GM23338 (cell line): ENCODE measurements around the gene CYP11A1. TPM values are rescaled to one million over a fixed set of nuclear protein-coding genes. Genes with fewer than 3 reads are reported as not detected.

Source experiments
- ATAC-seq: fragments of 200-7000 bp; cut with Tn5 transposase; 3 replicates; pipeline ENCODE4 v1.9.1; 2020
- DNase-seq: peaks from one replicate; pipeline ENCODE4 v3.0.0-alpha.2; 2015; ENCODE audit warnings: low spot score
- H2AFZ ChIP-seq: fragments of 200-600 bp; sonication (generic); 2 replicates; pipeline ENCODE4 v1.8.0; 2016; ENCODE audit warnings: antibody characterized with exemption, mild to moderate bottlenecking, moderate library complexity
- H3F3A ChIP-seq: fragments of 200-600 bp; sonication (generic); replicated peaks from 2 replicates; pipeline ENCODE4 v1.8.0; 2017; ENCODE audit warnings: antibody characterized with exemption, mixed run types, low read depth
- H3K27ac ChIP-seq: fragments of 200-600 bp; sonication (generic); 2 replicates; pipeline ENCODE4 v1.6.1; 2016; ENCODE audit warnings: low read depth
- H3K27me3 ChIP-seq: fragments of 200-600 bp; sonication (generic); 2 replicates; pipeline ENCODE4 v1.8.0; 2016; ENCODE audit warnings: mild to moderate bottlenecking, mixed run types, moderate library complexity; ENCODE audit not compliant: insufficient read depth
- H3K36me3 ChIP-seq: fragments of 200-600 bp; sonication (generic); 2 replicates; pipeline ENCODE4 v1.8.0; 2016; ENCODE audit warnings: mild to moderate bottlenecking; ENCODE audit not compliant: insufficient read depth
- H3K4me1 ChIP-seq: fragments of 200-600 bp; sonication (generic); 2 replicates; pipeline ENCODE4 v1.8.0; 2016; ENCODE audit warnings: mild to moderate bottlenecking, moderate library complexity; ENCODE audit not compliant: insufficient read depth
- H3K4me2 ChIP-seq: fragments of 200-600 bp; sonication (generic); 2 replicates; pipeline ENCODE4 v1.7.1; 2017; ENCODE audit warnings: mixed run types
- H3K4me3 ChIP-seq: fragments of 200-600 bp; sonication (generic); 2 replicates; pipeline ENCODE4 v1.6.1; 2016; ENCODE audit warnings: mixed run types
- H3K79me2 ChIP-seq: fragments of 200-600 bp; sonication (generic); replicated peaks from 2 replicates; pipeline ENCODE4 v1.8.0; 2017; ENCODE audit warnings: mild to moderate bottlenecking; ENCODE audit not compliant: insufficient read depth
- H3K9me2 ChIP-seq: fragments of 200-600 bp; sonication (generic); 2 replicates; pipeline ENCODE4 v1.8.0; 2017; ENCODE audit not compliant: insufficient read depth
- H4K20me1 ChIP-seq: fragments of 200-600 bp; sonication (generic); replicated peaks from 2 replicates; pipeline ENCODE4 v1.8.0; 2017; ENCODE audit warnings: mild to moderate bottlenecking; ENCODE audit not compliant: insufficient read depth
- H3K27ac Mint-ChIP-seq: 2 replicates; pipeline ENCODE4 v1.8.0; 2020; ENCODE audit warnings: inconsistent platforms, mild to moderate bottlenecking, moderate library complexity, mixed read lengths
- H3K27me3 Mint-ChIP-seq: 3 replicates; pipeline ENCODE4 v1.8.0; 2022; ENCODE audit warnings: low read depth, mild to moderate bottlenecking, moderate library complexity, mixed read lengths, inconsistent platforms; ENCODE audit not compliant: insufficient read depth, poor library complexity
- H3K36me3 Mint-ChIP-seq: 3 replicates; pipeline ENCODE4 v1.8.0; 2021; ENCODE audit warnings: low read depth, mild to moderate bottlenecking, inconsistent platforms, moderate library complexity, mixed read lengths
- H3K4me1 Mint-ChIP-seq: 3 replicates; pipeline ENCODE4 v1.8.0; 2020; ENCODE audit warnings: mild to moderate bottlenecking, inconsistent platforms, mixed read lengths
- H3K4me3 Mint-ChIP-seq: 3 replicates; pipeline ENCODE4 v1.8.0; 2021; ENCODE audit warnings: moderate library complexity, mild to moderate bottlenecking, inconsistent platforms, mixed read lengths
- H3K9me3 Mint-ChIP-seq: 3 replicates; pipeline ENCODE4 v1.8.0; 2020; ENCODE audit warnings: moderate library complexity, mild to moderate bottlenecking, inconsistent platforms, mixed read lengths
- CTCF ChIP-seq, 2 experiments: fragments of 200-600 bp in 1 of 2; sonication (generic) in 1 of 2; conservative IDR thresholded peaks; 2 replicates each; pipeline versions ENCODE4 v1.5.1 to v1.6.1; 2016 to 2017; ENCODE audit warnings: antibody characterized with exemption in 2 of 2, low read depth in 2 of 2, mild to moderate bottlenecking in 2 of 2, moderate library complexity in 1 of 2
- EZH2 ChIP-seq: fragments of 200-600 bp; sonication (generic); IDR thresholded peaks from one replicate; pipeline ENCODE4 v1.8.0; 2017; ENCODE audit warnings: antibody characterized with exemption, mild to moderate bottlenecking, low read depth; ENCODE audit not compliant: unreplicated experiment
- EZH2phosphoT487 ChIP-seq: fragments of 200-600 bp; sonication (generic); IDR thresholded peaks from one replicate; pipeline ENCODE4 v1.8.1; 2018; ENCODE audit warnings: antibody characterized with exemption; ENCODE audit not compliant: unreplicated experiment
- JUNB ChIP-seq: IDR thresholded peaks from one replicate; pipeline ENCODE4 v1.6.1; 2016; ENCODE audit warnings: antibody characterized with exemption; ENCODE audit not compliant: unreplicated experiment
- NANOG ChIP-seq: IDR thresholded peaks from 2 replicates; pipeline ENCODE4 v1.6.1; 2016; ENCODE audit warnings: antibody characterized with exemption, borderline replicate concordance
- POLR2AphosphoS5 ChIP-seq: IDR thresholded peaks from 2 replicates; pipeline ENCODE4 v1.6.1; 2016; ENCODE audit warnings: antibody characterized with exemption, low read depth
- STAT1 ChIP-seq: IDR thresholded peaks from one replicate; pipeline ENCODE4 v1.6.1; 2016; ENCODE audit warnings: antibody characterized with exemption; ENCODE audit not compliant: unreplicated experiment
- ZNF114 ChIP-seq: fragments of 250-450 bp; sonication (Bioruptor Pico); IDR thresholded peaks from 2 replicates; pipeline ENCODE4 v1.5.0; 2020; ENCODE audit warnings: mild to moderate bottlenecking, moderate library complexity
- ZNF331 ChIP-seq: fragments of 250-450 bp; sonication (Bioruptor Pico); IDR thresholded peaks from 2 replicates; pipeline ENCODE4 v1.5.0; 2020; ENCODE audit warnings: low read depth, mild to moderate bottlenecking, moderate library complexity
- polyA plus RNA-seq: library from polyadenylated mRNA; unstranded; fragments of >200 nt; fragmentation: Nextera tagmentation; extraction: Ambion mirVana; gene quantifications from 2 replicates; pipeline ENCODE4 v1.2.1, GENCODE V29; 2016
- total RNA-seq: library from RNA; depleted of rRNA; stranded (reverse); fragments of >200 nt; shearing (Covaris generic); gene quantifications from 2 replicates; pipeline ENCODE4 v1.2.3, GENCODE V29; 2014
- TF ChIP-seq, protein P1 (sequence below): IDR thresholded peaks from one replicate; pipeline ENCODE4 v1.6.1; 2018; ENCODE audit warnings: antibody characterized with exemption; ENCODE audit not compliant: unreplicated experiment

Gene CYP11A1
- total and polyA plus RNA-seq, 2 experiments from 2014 or later, result 1.2 to 1.7 TPM

DNA sequence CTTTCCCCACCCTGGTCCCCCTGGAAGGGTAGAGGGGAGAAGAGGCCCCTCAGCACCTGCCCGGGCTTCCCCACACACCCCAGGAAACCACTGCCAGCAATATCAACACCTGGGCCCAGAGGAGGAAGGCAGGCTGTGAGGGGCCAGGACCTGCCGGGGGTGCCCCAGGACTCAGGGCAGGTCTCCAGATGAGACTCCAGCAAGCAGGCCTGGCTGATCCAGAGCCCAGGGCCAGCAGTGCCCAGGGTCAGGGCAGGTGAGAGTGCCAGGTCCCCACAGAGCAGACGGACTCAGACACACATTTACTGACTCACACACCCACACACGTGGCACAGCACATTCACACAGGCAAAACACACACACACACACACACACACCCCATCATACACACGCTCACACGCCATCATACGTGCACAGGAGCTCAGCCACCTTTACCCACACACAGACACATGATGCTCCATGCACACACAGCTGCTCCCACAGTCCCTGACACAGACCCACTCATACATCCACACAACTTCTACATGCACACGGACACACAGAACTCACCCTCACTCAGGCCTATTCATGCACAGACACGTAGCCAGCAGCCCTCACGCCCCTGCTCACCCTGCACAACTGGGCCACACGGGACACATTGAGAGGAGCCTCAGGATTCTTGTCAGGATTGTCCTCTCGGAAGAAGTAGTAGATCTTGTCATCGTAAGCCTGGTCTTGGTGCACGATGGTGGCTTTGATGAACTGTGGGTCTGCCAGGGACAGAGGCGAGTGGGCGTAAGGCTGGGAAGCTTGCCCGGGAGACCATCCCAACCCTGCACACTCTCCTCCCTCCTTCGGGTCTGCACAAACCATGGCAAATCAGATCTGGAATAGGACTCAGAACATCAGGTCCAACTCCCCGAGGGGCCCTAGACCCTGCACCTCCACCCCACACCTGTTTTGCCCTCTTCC lies 48.8 kb upstream of the CYP11A1 start:
- H3F3A ChIP-seq, result no peaks in the 10 kb centered on the region
- no peak overlapping the region for H3K4me3 ChIP-seq
- peaks cover 6% of the 10 kb centered on the region; the same call in 1 of the 2 replicates for H3K4me1 ChIP-seq
- H3K79me2 ChIP-seq, result peaks cover 12% of the 10 kb centered on the region
- Mint-ChIP-seq H3K9me3 (no peaks in the 10 kb centered on the region; the same call in 2 of the 3 replicates), H3K27ac (no peak overlapping the region; the same call in 1 of the 2 replicates), H3K27me3 (peaks cover 6% of the 10 kb centered on the region), H3K4me1 (peaks cover 10% of the 10 kb centered on the region; the same call in 2 of the 3 replicates), H3K36me3 (peaks cover 10% of the 10 kb centered on the region), H3K4me3 (no peak overlapping the region)
- H3K27me3 ChIP-seq, result no peaks in the 10 kb centered on the region
- TF ChIP-seq NANOG, result no peak
- TF ChIP-seq, protein P1, sequence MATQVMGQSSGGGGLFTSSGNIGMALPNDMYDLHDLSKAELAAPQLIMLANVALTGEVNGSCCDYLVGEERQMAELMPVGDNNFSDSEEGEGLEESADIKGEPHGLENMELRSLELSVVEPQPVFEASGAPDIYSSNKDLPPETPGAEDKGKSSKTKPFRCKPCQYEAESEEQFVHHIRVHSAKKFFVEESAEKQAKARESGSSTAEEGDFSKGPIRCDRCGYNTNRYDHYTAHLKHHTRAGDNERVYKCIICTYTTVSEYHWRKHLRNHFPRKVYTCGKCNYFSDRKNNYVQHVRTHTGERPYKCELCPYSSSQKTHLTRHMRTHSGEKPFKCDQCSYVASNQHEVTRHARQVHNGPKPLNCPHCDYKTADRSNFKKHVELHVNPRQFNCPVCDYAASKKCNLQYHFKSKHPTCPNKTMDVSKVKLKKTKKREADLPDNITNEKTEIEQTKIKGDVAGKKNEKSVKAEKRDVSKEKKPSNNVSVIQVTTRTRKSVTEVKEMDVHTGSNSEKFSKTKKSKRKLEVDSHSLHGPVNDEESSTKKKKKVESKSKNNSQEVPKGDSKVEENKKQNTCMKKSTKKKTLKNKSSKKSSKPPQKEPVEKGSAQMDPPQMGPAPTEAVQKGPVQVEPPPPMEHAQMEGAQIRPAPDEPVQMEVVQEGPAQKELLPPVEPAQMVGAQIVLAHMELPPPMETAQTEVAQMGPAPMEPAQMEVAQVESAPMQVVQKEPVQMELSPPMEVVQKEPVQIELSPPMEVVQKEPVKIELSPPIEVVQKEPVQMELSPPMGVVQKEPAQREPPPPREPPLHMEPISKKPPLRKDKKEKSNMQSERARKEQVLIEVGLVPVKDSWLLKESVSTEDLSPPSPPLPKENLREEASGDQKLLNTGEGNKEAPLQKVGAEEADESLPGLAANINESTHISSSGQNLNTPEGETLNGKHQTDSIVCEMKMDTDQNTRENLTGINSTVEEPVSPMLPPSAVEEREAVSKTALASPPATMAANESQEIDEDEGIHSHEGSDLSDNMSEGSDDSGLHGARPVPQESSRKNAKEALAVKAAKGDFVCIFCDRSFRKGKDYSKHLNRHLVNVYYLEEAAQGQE, result no peak
- no peak for TF ChIP-seq CTCF (conservative IDR thresholded peaks at IDR 0.05; ENCODE audit: low read depth in 2 of 2)
- no peak for TF ChIP-seq POLR2AphosphoS5
- no peak for TF ChIP-seq ZNF331 (CRISPR knock-in tag)
- TF ChIP-seq EZH2, result no peak
- TF ChIP-seq JUNB, result no peak
- TF ChIP-seq ZNF114 (CRISPR knock-in tag), result no peak
- no peak for TF ChIP-seq EZH2phosphoT487
- no peak for TF ChIP-seq STAT1
- H3K36me3 ChIP-seq, result no peaks in the 10 kb centered on the region
- DNase-seq (no peak), ATAC-seq (no peak)
- H3K9me2 ChIP-seq, result no peaks in the 10 kb centered on the region
- H4K20me1 ChIP-seq, result no peaks in the 10 kb centered on the region; the same call in 1 of the 2 replicates
- no peak overlapping the region for H2AFZ ChIP-seq
- H3K27ac ChIP-seq, result no peak overlapping the region
- no peak overlapping the region for H3K4me2 ChIP-seq
